HCT116 (cell line): ENCODE data around the gene CD207. TPM values are rescaled to one million over a fixed set of nuclear protein-coding genes. Genes with fewer than 3 reads are reported as not detected.

Experiments
- ATAC-seq: fragments of 200-7000 bp; cut with Tn5 transposase; 2 replicates; pipeline ENCODE4 v1.9.1; 2020; ENCODE audit warnings: mild to moderate bottlenecking, moderate library complexity
- BruUV-seq: library from RNA; stranded (reverse); fragments of 400-500 nt; replicated peaks from 2 replicates; lab custom pipeline; 2021; lab: Mats Ljungman, UMichigan
- CTCF ChIA-PET: fragments of 300-600 bp; sonication (Branson Sonifier 250); formaldehyde crosslinking; loops from one replicate; lab custom pipeline; 2021; ENCODE audit warnings: antibody characterized with exemption; lab: Charles Lee
- POLR2A ChIA-PET: fragments of 300-600, 350-600 bp; sonication (Branson Sonifier 250); formaldehyde crosslinking; loops from one replicate; lab custom pipeline; 2021; ENCODE audit warnings: antibody characterized with exemption; lab: Charles Lee
- RAD21 ChIA-PET, 2 experiments: fragments of 300-600 bp; sonication (Branson Sonifier 250); formaldehyde crosslinking; loops; one replicate each; lab custom pipeline; 2023; ENCODE audit warnings: low total read pairs in 2 of 2; ENCODE audit not compliant: uncharacterized antibody in 2 of 2, unreplicated experiment in 2 of 2, low non-redundant PET in 1 of 2; lab: Charles Lee
- DNase-seq: peaks from one replicate; pipeline ENCODE4 v3.0.0-alpha.2; 2010; ENCODE audit warnings: low read depth, low spot score
- H2AFZ ChIP-seq: fragments of 200-600 bp; shearing (Covaris generic), sonication (generic); 2 replicates; pipeline ENCODE4 v1.6.1; 2017; ENCODE audit warnings: low read depth, mixed run types, mixed read lengths, antibody characterized with exemption, low read length; ENCODE audit not compliant: poor library complexity, severe bottlenecking
- H3K27ac ChIP-seq: 2 replicates; pipeline ENCODE4 v1.5.1; 2012; ENCODE audit warnings: low read depth, low read length
- H3K27me3 ChIP-seq: fragments of 200-600 bp; sonication (generic); 2 replicates; pipeline ENCODE4 v1.6.1; 2016; ENCODE audit warnings: mixed run types, low read length, mixed read lengths; ENCODE audit not compliant: insufficient read depth
- H3K36me3 ChIP-seq, 2 experiments: fragments of 200-500 bp in 1 of 2; fragments of 200-600 bp in 1 of 2; sonication (Bioruptor generic) in 1 of 2; sonication (generic) in 1 of 2; 2 replicates each; pipeline versions ENCODE4 v1.5.1 to v1.6.1; 2014 to 2016; ENCODE audit warnings: low read length in 2 of 2, inconsistent platforms in 1 of 2, mixed read lengths in 1 of 2, mixed run types in 1 of 2; ENCODE audit not compliant: insufficient read depth in 2 of 2, control insufficient read depth in 1 of 2
- H3K4me1 ChIP-seq, 2 experiments: fragments of 200-600 bp in 1 of 2; sonication (generic) in 1 of 2; 2 replicates each; pipeline versions ENCODE4 v1.5.1 to v1.6.1; 2012 to 2017; ENCODE audit warnings: low read length in 2 of 2, inconsistent platforms in 1 of 2, mild to moderate bottlenecking in 1 of 2, mixed read lengths in 1 of 2, mixed run types in 1 of 2, moderate library complexity in 1 of 2; ENCODE audit not compliant: insufficient read depth in 2 of 2, control insufficient read depth in 1 of 2
- H3K4me2 ChIP-seq: fragments of 200-600 bp; sonication (generic); 2 replicates; pipeline ENCODE4 v1.6.1; 2017; ENCODE audit warnings: mixed run types, low read length, mixed read lengths
- H3K4me3 ChIP-seq, 2 experiments: fragments of 200-600 bp in 1 of 2; sonication (generic) in 1 of 2; replicated peaks in 1 of 2; 2 replicates each; pipeline ENCODE4 v1.5.1; 2011 to 2016; ENCODE audit warnings: low read length in 2 of 2, control low read depth in 1 of 2, low read depth in 1 of 2, mild to moderate bottlenecking in 1 of 2, mixed read lengths in 1 of 2, mixed run types in 1 of 2
- H3K79me2 ChIP-seq: fragments of 200-600 bp; sonication (generic); 2 replicates; pipeline ENCODE4 v1.6.1; 2017; ENCODE audit warnings: mild to moderate bottlenecking, mixed run types, low read length, moderate library complexity, mixed read lengths; ENCODE audit not compliant: insufficient read depth
- H3K9ac ChIP-seq: fragments of 200-600 bp; sonication (generic); 2 replicates; pipeline ENCODE4 v1.6.1; 2016; ENCODE audit warnings: low read length, mixed read lengths
- H3K9me2 ChIP-seq: fragments of 200-600 bp; sonication (generic), shearing (Covaris generic); 2 replicates; pipeline ENCODE4 v1.6.1; 2017; ENCODE audit warnings: mixed run types, mild to moderate bottlenecking, moderate library complexity; ENCODE audit not compliant: insufficient read depth
- H3K9me3 ChIP-seq, 2 experiments: fragments of 200-500 bp in 1 of 2; fragments of 200-600 bp in 1 of 2; sonication (Bioruptor generic) in 1 of 2; sonication (generic) in 1 of 2; 2 replicates each; pipeline ENCODE4 v1.6.1; 2014 to 2017; ENCODE audit warnings: low read length in 2 of 2, mixed read lengths in 2 of 2, inconsistent platforms in 1 of 2, low read depth in 1 of 2, mild to moderate bottlenecking in 1 of 2, mixed run types in 1 of 2, moderate library complexity in 1 of 2; ENCODE audit not compliant: control insufficient read depth in 1 of 2, insufficient read depth in 1 of 2
- H4K20me1 ChIP-seq: fragments of 200-600 bp; sonication (generic), shearing (Covaris generic); 2 replicates; pipeline ENCODE4 v1.6.1; 2017; ENCODE audit warnings: mixed run types, mild to moderate bottlenecking, moderate library complexity; ENCODE audit not compliant: insufficient read depth
- ATF3 ChIP-seq: IDR thresholded peaks from 2 replicates; pipeline ENCODE4 v1.6.1; 2012
- CEBPB ChIP-seq: IDR thresholded peaks from 2 replicates; pipeline ENCODE4 v1.6.1; 2012; ENCODE audit warnings: low read depth
- EGR1 ChIP-seq: IDR thresholded peaks from 2 replicates; pipeline ENCODE4 v1.6.1; 2012; ENCODE audit warnings: low read depth
- EZH2 ChIP-seq: fragments of 200-600 bp; sonication (generic); IDR thresholded peaks from 2 replicates; pipeline ENCODE4 v1.6.1; 2017; ENCODE audit warnings: antibody characterized with exemption, mixed run types
- FOSL1 ChIP-seq: IDR thresholded peaks from 2 replicates; pipeline ENCODE4 v1.6.1; 2012; ENCODE audit warnings: low read depth
- JUND ChIP-seq: IDR thresholded peaks from 2 replicates; pipeline ENCODE4 v1.6.1; 2012
- MAX ChIP-seq: IDR thresholded peaks from 2 replicates; pipeline ENCODE4 v1.6.1; 2012
- POLR2AphosphoS5 ChIP-seq: IDR thresholded peaks from 2 replicates; pipeline ENCODE4 v1.6.1; 2011; ENCODE audit warnings: mild to moderate bottlenecking, low read depth, low read length, moderate library complexity
- RAD21 ChIP-seq: IDR thresholded peaks from 2 replicates; pipeline ENCODE4 v1.6.1; 2012; ENCODE audit warnings: low read depth, mild to moderate bottlenecking
- ZBTB33 ChIP-seq: IDR thresholded peaks from 2 replicates; pipeline ENCODE4 v1.6.1; 2011; ENCODE audit warnings: mild to moderate bottlenecking, low read length, moderate library complexity; ENCODE audit not compliant: insufficient replicate concordance; ENCODE audit errors: extremely low read depth
- ZFX ChIP-seq: fragments of 450-650 bp; IDR thresholded peaks from 2 replicates; pipeline ENCODE4 v1.6.1; 2017
- ZNF274 ChIP-seq: fragments of 200-500 bp; sonication (Bioruptor generic); IDR thresholded peaks from 2 replicates; pipeline ENCODE4 v1.6.1; 2014; ENCODE audit warnings: mild to moderate bottlenecking, low read depth, low read length, inconsistent platforms
- intact Hi-C: fragments of 100-400 bp; cut with micrococcal nuclease; formaldehyde crosslinking; loops from 2 replicates; pipeline ENCODE4 v1.10.0; 2022
- total RNA-seq: library from RNA; stranded (reverse); gene quantifications from one replicate; pipeline ENCODE4 v1.2.1, GENCODE V29; 2021; ENCODE audit not compliant: unreplicated experiment
- TF ChIP-seq, protein P1 (sequence below), 3 experiments: fragments of 200-600 bp in 1 of 3; sonication (generic) in 1 of 3; IDR thresholded peaks in 2 of 3; conservative IDR thresholded peaks in 1 of 3; 2 replicates each; pipeline ENCODE4 v1.5.1; 2012 to 2017; ENCODE audit warnings: low read depth in 2 of 3, low read length in 2 of 3, antibody characterized with exemption in 1 of 3, borderline replicate concordance in 1 of 3, control low read depth in 1 of 3, mild to moderate bottlenecking in 1 of 3, mixed read lengths in 1 of 3, mixed run types in 1 of 3, moderate library complexity in 1 of 3; ENCODE audit not compliant: insufficient read depth in 1 of 3

CD207 gene
- total RNA-seq, 1 experiment from 2014 or later, result not detected

DNA sequence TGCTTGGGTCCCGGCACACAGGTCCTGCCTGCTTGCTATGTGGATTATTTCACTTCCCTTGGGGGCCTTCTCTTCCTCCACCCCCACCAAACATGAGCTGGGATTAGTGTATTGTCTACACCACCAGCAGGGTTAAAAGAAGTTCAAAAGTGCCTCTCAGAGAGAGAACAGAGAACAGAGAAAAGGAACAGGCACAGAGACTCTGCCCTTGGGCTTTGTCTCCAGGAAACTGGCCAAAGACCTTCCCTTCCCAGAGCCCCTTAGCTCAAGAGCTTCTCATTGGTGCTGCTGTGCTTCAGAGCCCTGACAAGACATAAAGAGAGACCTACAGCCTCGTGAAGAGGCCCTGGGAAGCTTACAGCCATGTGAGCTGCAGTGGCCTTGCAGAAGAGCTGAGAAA lies 38.1 kb downstream of the CD207 start:
- POLR2A ChIA-PET, result no interaction called here
- Histone ChIP-seq H4K20me1 (no peaks in the 10 kb centered on the region), H3K9me2 (no peaks in the 10 kb centered on the region), H3K4me3 (no peak overlapping the region)
- no peak for DNase-seq
- ATAC-seq, result no peak
- TF ChIP-seq ATF3 (no peak), ZNF274 (no peak), FOSL1 (no peak), MAX (no peak), CEBPB (no peak)
- TF ChIP-seq, protein P1, sequence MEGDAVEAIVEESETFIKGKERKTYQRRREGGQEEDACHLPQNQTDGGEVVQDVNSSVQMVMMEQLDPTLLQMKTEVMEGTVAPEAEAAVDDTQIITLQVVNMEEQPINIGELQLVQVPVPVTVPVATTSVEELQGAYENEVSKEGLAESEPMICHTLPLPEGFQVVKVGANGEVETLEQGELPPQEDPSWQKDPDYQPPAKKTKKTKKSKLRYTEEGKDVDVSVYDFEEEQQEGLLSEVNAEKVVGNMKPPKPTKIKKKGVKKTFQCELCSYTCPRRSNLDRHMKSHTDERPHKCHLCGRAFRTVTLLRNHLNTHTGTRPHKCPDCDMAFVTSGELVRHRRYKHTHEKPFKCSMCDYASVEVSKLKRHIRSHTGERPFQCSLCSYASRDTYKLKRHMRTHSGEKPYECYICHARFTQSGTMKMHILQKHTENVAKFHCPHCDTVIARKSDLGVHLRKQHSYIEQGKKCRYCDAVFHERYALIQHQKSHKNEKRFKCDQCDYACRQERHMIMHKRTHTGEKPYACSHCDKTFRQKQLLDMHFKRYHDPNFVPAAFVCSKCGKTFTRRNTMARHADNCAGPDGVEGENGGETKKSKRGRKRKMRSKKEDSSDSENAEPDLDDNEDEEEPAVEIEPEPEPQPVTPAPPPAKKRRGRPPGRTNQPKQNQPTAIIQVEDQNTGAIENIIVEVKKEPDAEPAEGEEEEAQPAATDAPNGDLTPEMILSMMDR (IDR thresholded peaks at IDR 0.05 in 2 of 3, conservative IDR thresholded peaks at IDR 0.05 in 1 of 3; ENCODE audit: borderline replicate concordance in 1 of 3, insufficient read depth in 1 of 3, low read depth in 2 of 3, low read length in 2 of 3), result no peak
- TF ChIP-seq, all 23 proteins: peak for 0
- H3K9me3 ChIP-seq, result no peaks in the 10 kb centered on the region
- H2AFZ ChIP-seq, result no peak overlapping the region
- ChIA-PET RAD21 (no interaction called here), CTCF (interaction anchor here (1.3 to 2.2 kb wide), 2 partner anchors 12 to 151 kb away, joined by 4 to 6 read pairs; no protein-coding TSS in a partner anchor)
- BruUV-seq, result no TSS peak
- intact Hi-C loops, result no loop called here
- no peak overlapping the region for H3K27ac ChIP-seq
- no peaks in the 10 kb centered on the region for H3K27me3 ChIP-seq
- H3K36me3 ChIP-seq, result no peaks in the 10 kb centered on the region
- no peak overlapping the region for H3K9ac ChIP-seq
- no peaks in the 10 kb centered on the region for H3K4me1 ChIP-seq
- H3K4me2 ChIP-seq, result no peak overlapping the region
- no peaks in the 10 kb centered on the region for H3K79me2 ChIP-seq

DNA sequence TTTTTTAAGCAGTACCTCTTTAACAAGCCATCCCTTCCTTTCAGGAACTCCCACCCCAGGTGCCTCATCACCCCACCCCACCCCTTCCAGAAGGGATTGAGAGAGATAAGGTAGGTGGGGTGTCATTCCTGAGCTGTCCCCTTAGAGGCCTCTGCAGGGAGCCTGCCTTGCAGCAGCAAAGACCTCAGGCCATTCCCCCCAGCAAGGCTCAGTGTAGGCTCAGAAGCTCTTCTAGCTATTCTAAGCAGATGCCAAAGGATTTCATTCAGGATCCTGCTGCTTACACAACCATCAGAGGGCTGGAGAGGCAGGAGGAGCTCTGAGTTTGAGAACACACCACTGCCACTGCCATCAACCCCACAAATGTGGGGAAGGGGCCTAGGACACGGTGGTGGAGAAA lies 39.4 kb downstream of the CD207 start:
- no peaks in the 10 kb centered on the region for H3K36me3 ChIP-seq
- no peaks in the 10 kb centered on the region for H3K79me2 ChIP-seq
- H3K27me3 ChIP-seq, result no peaks in the 10 kb centered on the region
- H3K9me3 ChIP-seq, result no peaks in the 10 kb centered on the region
- no peaks in the 10 kb centered on the region for H3K4me1 ChIP-seq
- no peak overlapping the region for H2AFZ ChIP-seq
- H3K9ac ChIP-seq, result no peak overlapping the region
- H3K4me3 ChIP-seq, result no peak overlapping the region
- DNase-seq, result no peak
- CTCF ChIA-PET, result interaction anchor here (1.3 to 2.2 kb wide), 2 partner anchors 11 to 152 kb away, joined by 4 to 6 read pairs; no protein-coding TSS in a partner anchor
- POLR2A ChIA-PET, result no interaction called here
- no peaks in the 10 kb centered on the region for H4K20me1 ChIP-seq
- no peak overlapping the region for H3K27ac ChIP-seq
- RAD21 ChIA-PET, result no interaction called here
- ATAC-seq, result no peak
- no peak overlapping the region for H3K4me2 ChIP-seq
- BruUV-seq, result no TSS peak
- no peaks in the 10 kb centered on the region for H3K9me2 ChIP-seq
- intact Hi-C loops, result no loop called here
- TF ChIP-seq JUND, result no peak
- TF ChIP-seq ATF3, result no peak
- TF ChIP-seq RAD21, result no peak
- TF ChIP-seq ZNF274, result no peak
- no peak for TF ChIP-seq ZBTB33
- TF ChIP-seq EGR1, result no peak
- TF ChIP-seq EZH2, result no peak
- TF ChIP-seq ZFX, result no peak
- TF ChIP-seq POLR2AphosphoS5, result no peak
